Suprapubic skin (tissue), 4 donors: ENCODE data around the gene DIO3. TPM values are rescaled to one million over a fixed set of nuclear protein-coding genes. Genes with fewer than 3 reads are reported as not detected.
"Not testable (repeated sequence)": the region's sequence is repeated elsewhere in the genome, so short reads cannot be mapped to it uniquely, and the experiment has no call there.

Source experiments
- DNase-seq, 2 donors: peaks; one replicate each; pipeline ENCODE4 v3.0.0-alpha.2; 2019; ENCODE audit warnings: low spot score in 2 of 2
- H3K27ac ChIP-seq: fragments of 200-600 bp; sonication (generic); one replicate; pipeline ENCODE4 v1.5.1; 2019
- H3K27me3 ChIP-seq: fragments of 200-600 bp; sonication (generic); one replicate; pipeline ENCODE4 v1.5.1; 2019
- H3K36me3 ChIP-seq: fragments of 200-600 bp; sonication (generic); one replicate; pipeline ENCODE4 v1.5.1; 2019
- H3K4me1 ChIP-seq: fragments of 200-600 bp; sonication (generic); one replicate; pipeline ENCODE4 v1.5.1; 2019
- H3K4me3 ChIP-seq: fragments of 200-600 bp; sonication (generic); one replicate; pipeline ENCODE4 v1.5.1; 2019; ENCODE audit warnings: mild to moderate bottlenecking
- H3K9me3 ChIP-seq: fragments of 200-600 bp; sonication (generic); one replicate; pipeline ENCODE4 v1.5.1; 2019
- EP300 ChIP-seq: sonication (generic); formaldehyde crosslinking; IDR thresholded peaks from one replicate; pipeline ENCODE4 v1.6.1; 2017; ENCODE audit warnings: antibody characterized with exemption
- POLR2A ChIP-seq, 2 donors: fragments of 450-650 bp; IDR thresholded peaks; one replicate each; pipeline ENCODE4 v1.6.1; 2017; ENCODE audit warnings: antibody characterized with exemption in 2 of 2, mild to moderate bottlenecking in 2 of 2, moderate library complexity in 2 of 2
- POLR2AphosphoS5 ChIP-seq, 3 donors: sonication (generic); formaldehyde crosslinking; IDR thresholded peaks; one replicate each; pipeline ENCODE4 v1.6.1; 2017; ENCODE audit warnings: antibody characterized with exemption in 3 of 3
- WGBS: methylation state at CpG from one replicate; pipeline ENCODE4 v1.1.5; 2018; 5-methylcytosine and 5-hydroxymethylcytosine counted together
- total RNA-seq, 4 donors: library from RNA; depleted of rRNA; stranded (reverse); fragments of >200 nt; gene quantifications; one replicate each; pipeline ENCODE4 v1.1.0, GENCODE V29; 2016
- TF ChIP-seq, protein P1 (sequence below), 2 donors: fragments of 200-600 bp in 1 of 2; fragments of 450-650 bp in 1 of 2; sonication (generic) in 1 of 2; IDR thresholded peaks; one replicate each; pipeline ENCODE4 v1.5.1; 2016 to 2019; ENCODE audit warnings: antibody characterized with exemption in 2 of 2, mild to moderate bottlenecking in 1 of 2, moderate library complexity in 1 of 2

Gene DIO3
- total RNA-seq, 4 donors from 2014 or later = 0.44 to 0.89 (median 0.82) TPM

- WGBS = 89% methylated on average over 9 of the region's 10 CpGs
- no peaks in the 10 kb centered on the region for H3K36me3 ChIP-seq
- peaks cover 7% of the 10 kb centered on the region for H3K27me3 ChIP-seq
- DNase-seq = no peak
- no peaks in the 10 kb centered on the region for H3K4me1 ChIP-seq
- H3K9me3 ChIP-seq = no peaks in the 10 kb centered on the region
- TF ChIP-seq EP300 = no peak
- TF ChIP-seq POLR2A (IDR thresholded peaks at IDR 0.05) = no peak
- TF ChIP-seq, protein P1, sequence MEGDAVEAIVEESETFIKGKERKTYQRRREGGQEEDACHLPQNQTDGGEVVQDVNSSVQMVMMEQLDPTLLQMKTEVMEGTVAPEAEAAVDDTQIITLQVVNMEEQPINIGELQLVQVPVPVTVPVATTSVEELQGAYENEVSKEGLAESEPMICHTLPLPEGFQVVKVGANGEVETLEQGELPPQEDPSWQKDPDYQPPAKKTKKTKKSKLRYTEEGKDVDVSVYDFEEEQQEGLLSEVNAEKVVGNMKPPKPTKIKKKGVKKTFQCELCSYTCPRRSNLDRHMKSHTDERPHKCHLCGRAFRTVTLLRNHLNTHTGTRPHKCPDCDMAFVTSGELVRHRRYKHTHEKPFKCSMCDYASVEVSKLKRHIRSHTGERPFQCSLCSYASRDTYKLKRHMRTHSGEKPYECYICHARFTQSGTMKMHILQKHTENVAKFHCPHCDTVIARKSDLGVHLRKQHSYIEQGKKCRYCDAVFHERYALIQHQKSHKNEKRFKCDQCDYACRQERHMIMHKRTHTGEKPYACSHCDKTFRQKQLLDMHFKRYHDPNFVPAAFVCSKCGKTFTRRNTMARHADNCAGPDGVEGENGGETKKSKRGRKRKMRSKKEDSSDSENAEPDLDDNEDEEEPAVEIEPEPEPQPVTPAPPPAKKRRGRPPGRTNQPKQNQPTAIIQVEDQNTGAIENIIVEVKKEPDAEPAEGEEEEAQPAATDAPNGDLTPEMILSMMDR (IDR thresholded peaks at IDR 0.05) = no peak
- no peak for TF ChIP-seq POLR2AphosphoS5 (IDR thresholded peaks at IDR 0.05)
- no peak overlapping the region for H3K4me3 ChIP-seq
- no peak overlapping the region for H3K27ac ChIP-seq
Measured at GRCh38 chr14:101547107-101547738, 14.1 kb upstream of the DIO3 start.

DNA sequence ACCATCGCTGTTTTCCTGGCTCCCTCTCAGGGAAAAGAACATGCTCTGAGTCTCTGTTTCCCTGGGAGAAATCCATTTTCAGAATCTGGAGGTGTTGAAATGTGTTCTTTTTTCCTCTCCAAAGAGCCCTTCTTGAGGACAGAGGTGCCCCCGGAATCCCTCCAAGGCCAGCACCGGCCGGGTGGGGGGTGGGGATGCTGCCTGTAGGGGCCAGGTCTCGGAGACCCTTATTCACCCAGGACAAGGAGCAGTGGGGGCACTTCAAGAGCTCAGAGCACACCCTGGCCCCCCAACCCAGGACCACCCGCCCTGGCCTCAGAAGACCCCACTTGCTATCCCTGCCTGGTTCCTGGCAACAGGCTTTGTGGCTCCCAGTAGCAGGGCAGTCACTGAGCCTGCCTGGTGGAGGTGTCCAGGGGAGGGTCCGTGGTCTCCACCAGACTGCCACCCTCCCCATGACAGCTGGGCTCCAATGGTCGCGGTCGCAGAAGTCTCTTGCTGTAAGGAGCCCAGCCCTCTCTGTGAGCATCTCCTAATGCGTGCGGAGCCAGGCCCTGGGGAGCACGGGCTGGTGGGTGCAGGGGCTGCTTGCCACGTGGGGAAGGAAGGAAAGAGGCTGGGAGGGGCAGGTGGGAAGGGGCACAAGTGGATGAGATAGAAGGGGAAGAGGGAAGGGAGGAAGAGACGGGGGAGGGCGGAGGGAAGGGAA, 13.2 kb upstream of the DIO3 start:
- DNase-seq = no peak
- H3K27me3 ChIP-seq = peaks cover 7% of the 10 kb centered on the region
- H3K9me3 ChIP-seq = no peaks in the 10 kb centered on the region
- no peaks in the 10 kb centered on the region for H3K4me1 ChIP-seq
- H3K27ac ChIP-seq = no peak overlapping the region
- WGBS = 65% methylated on average over 15 of the region's 16 CpGs
- H3K4me3 ChIP-seq = no peak overlapping the region
- H3K36me3 ChIP-seq = no peaks in the 10 kb centered on the region
- TF ChIP-seq POLR2A (IDR thresholded peaks at IDR 0.05) = no peak
- no peak for TF ChIP-seq EP300

DNA sequence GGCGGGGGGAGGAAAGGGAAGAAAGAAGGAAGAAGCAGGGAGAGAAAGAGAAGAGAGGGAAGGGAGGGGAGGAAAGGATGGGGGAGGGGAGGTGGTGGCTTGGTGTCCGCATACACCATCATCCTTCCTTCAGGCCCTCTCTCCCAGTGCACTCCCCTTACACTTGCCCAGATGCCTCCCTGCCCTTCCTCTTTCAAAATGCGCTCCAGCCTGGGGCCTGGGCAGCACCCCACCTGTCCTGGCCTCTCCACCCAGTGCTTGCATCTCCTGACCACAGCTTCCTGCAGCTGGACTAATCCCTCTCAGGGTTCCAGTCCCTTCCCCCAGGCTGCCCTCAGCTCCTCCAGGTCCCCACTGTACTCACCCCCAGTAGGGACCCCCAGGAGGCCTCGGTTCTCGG, 12.6 kb upstream of the DIO3 start:
- Histone ChIP-seq H3K9me3 (no peaks in the 10 kb centered on the region), H3K4me3 (no peak overlapping the region), H3K27ac (no peak overlapping the region), H3K36me3 (no peaks in the 10 kb centered on the region), H3K27me3 (peaks cover 9% of the 10 kb centered on the region), H3K4me1 (no peaks in the 10 kb centered on the region)
- no peak for TF ChIP-seq POLR2AphosphoS5 (IDR thresholded peaks at IDR 0.05)
- TF ChIP-seq, protein P1 (IDR thresholded peaks at IDR 0.05) = no peak
- no peak for TF ChIP-seq EP300
- no peak for TF ChIP-seq POLR2A (IDR thresholded peaks at IDR 0.05)
- no peak for DNase-seq
- 75% methylated on average over 5 of the region's 5 CpGs for WGBS

GRCh38 chr14:101549154-101549553, 12.1 kb upstream of the DIO3 start:
- H3K27me3 ChIP-seq = peaks cover 13% of the 10 kb centered on the region
- WGBS = 90% methylated on average over 10 of the region's 18 CpGs
- TF ChIP-seq, protein P1 (IDR thresholded peaks at IDR 0.05) = no peak
- TF ChIP-seq EP300 (no peak), POLR2A (IDR thresholded peaks at IDR 0.05) (no peak), POLR2AphosphoS5 (IDR thresholded peaks at IDR 0.05) (no peak)
- H3K4me1 ChIP-seq = no peaks in the 10 kb centered on the region
- DNase-seq = no peak
- H3K9me3 ChIP-seq = no peaks in the 10 kb centered on the region
- H3K27ac ChIP-seq = no peak overlapping the region
- no peak overlapping the region for H3K4me3 ChIP-seq
- no peaks in the 10 kb centered on the region for H3K36me3 ChIP-seq

GRCh38 chr14:101550202-101550912, 10.9 kb upstream of the DIO3 start:
- H3K27ac ChIP-seq, H3K9me3 ChIP-seq, H3K4me1 ChIP-seq, DNase-seq, H3K36me3 ChIP-seq, H3K4me3 ChIP-seq: not testable (repeated sequence)
- WGBS = 85% methylated on average over 5 of the region's 5 CpGs
- H3K27me3 ChIP-seq = peaks cover 24% of the 10 kb centered on the region
